PC-9 (cell line): Measurements from ENCODE around the gene DYRK2. TPM values are rescaled to one million over a fixed set of nuclear protein-coding genes. Genes with fewer than 3 reads are reported as not detected.

Source experiments
- BruUV-seq: library from RNA; stranded (reverse); fragments of 400-500 nt; replicated peaks from 2 replicates; lab custom pipeline; 2021; lab: Mats Ljungman, UMichigan
- CTCF ChIA-PET: fragments of 300-600 bp; sonication (Branson Sonifier 250); formaldehyde crosslinking; loops from one replicate; lab custom pipeline; 2022; ENCODE audit warnings: antibody characterized with exemption; lab: Charles Lee
- POLR2A ChIA-PET: fragments of 300-600 bp; sonication (Branson Sonifier 250); formaldehyde crosslinking; loops from one replicate; lab custom pipeline; 2022; ENCODE audit warnings: antibody characterized with exemption; ENCODE audit not compliant: unreplicated experiment; lab: Charles Lee
- DNase-seq, 2 experiments: peaks; one replicate each; pipeline versions ENCODE4 v3.0.0 to v3.0.0-alpha.2; 2015 to 2022; ENCODE audit warnings: mixed read lengths in 1 of 2
- H2AFZ ChIP-seq: fragments of 200-600 bp; sonication (generic); 2 replicates; pipeline ENCODE4 v1.8.1; 2017; ENCODE audit warnings: antibody characterized with exemption
- H3F3A ChIP-seq: fragments of 200-600 bp; sonication (generic); 2 replicates; pipeline ENCODE4 v1.8.1; 2017; ENCODE audit warnings: antibody characterized with exemption, mild to moderate bottlenecking, low read depth; ENCODE audit not compliant: insufficient read depth
- H3K27ac ChIP-seq: fragments of 200-600 bp; sonication (generic); 2 replicates; pipeline ENCODE4 v1.6.1; 2016; ENCODE audit warnings: mixed run types
- H3K27me3 ChIP-seq: fragments of 200-600 bp; sonication (generic); 2 replicates; pipeline ENCODE4 v1.6.1; 2016; ENCODE audit warnings: low read depth, mixed run types; ENCODE audit not compliant: insufficient read depth
- H3K36me3 ChIP-seq: fragments of 200-600 bp; sonication (generic); 2 replicates; pipeline ENCODE4 v1.6.1; 2016; ENCODE audit warnings: low read depth, mixed run types
- H3K4me1 ChIP-seq: fragments of 200-600 bp; sonication (generic); replicated peaks from 2 replicates; pipeline ENCODE4 v1.6.1; 2016; ENCODE audit warnings: mixed run types; ENCODE audit not compliant: insufficient read depth
- H3K4me2 ChIP-seq: fragments of 200-600 bp; sonication (generic); 2 replicates; pipeline ENCODE4 v1.6.1; 2017; ENCODE audit warnings: mixed run types
- H3K4me3 ChIP-seq: fragments of 200-600 bp; sonication (generic); 2 replicates; pipeline ENCODE4 v1.6.1; 2016; ENCODE audit warnings: mixed run types
- H3K79me2 ChIP-seq: fragments of 200-600 bp; sonication (generic); 2 replicates; pipeline ENCODE4 v1.6.1; 2017; ENCODE audit warnings: low read depth, mixed run types
- H3K9me2 ChIP-seq: fragments of 200-600 bp; sonication (generic); 2 replicates; pipeline ENCODE4 v1.8.1; 2017; ENCODE audit warnings: mild to moderate bottlenecking; ENCODE audit not compliant: insufficient read depth
- H3K9me3 ChIP-seq: fragments of 200-600 bp; sonication (generic); 2 replicates; pipeline ENCODE4 v1.8.1; 2016; ENCODE audit warnings: low read depth; ENCODE audit not compliant: insufficient read depth
- H4K20me1 ChIP-seq: fragments of 200-600 bp; sonication (generic); 2 replicates; pipeline ENCODE4 v1.8.1; 2017; ENCODE audit not compliant: insufficient read depth
- CTCF ChIP-seq: fragments of 200-600 bp; sonication (generic); conservative IDR thresholded peaks from 2 replicates; pipeline ENCODE4 v1.6.1; 2017; ENCODE audit warnings: mixed run types, antibody characterized with exemption, mild to moderate bottlenecking, moderate library complexity
- EZH2 ChIP-seq: fragments of 200-600 bp; sonication (generic); IDR thresholded peaks from 2 replicates; pipeline ENCODE4 v1.8.0; 2017; ENCODE audit warnings: antibody characterized with exemption, low read depth
- intact Hi-C: fragments of 100-400 bp; cut with micrococcal nuclease; formaldehyde crosslinking; loops from one replicate; pipeline ENCODE4 v1.10.0; 2022; ENCODE audit not compliant: unreplicated experiment
- total RNA-seq: library from RNA; stranded (reverse); gene quantifications from 2 replicates; pipeline ENCODE4 v1.2.3, GENCODE V29; 2021

The DYRK2 gene
- total RNA-seq, 1 experiment from 2014 or later: 42.9 TPM

- Histone ChIP-seq H3K36me3 (no peaks in the 10 kb centered on the region), H4K20me1 (no peaks in the 10 kb centered on the region), H3K79me2 (no peaks in the 10 kb centered on the region), H2AFZ (no peak overlapping the region), H3K4me1 (peaks cover 39% of the 10 kb centered on the region), H3K9me3 (no peaks in the 10 kb centered on the region), H3K4me3 (no peak overlapping the region), H3K9me2 (no peaks in the 10 kb centered on the region), H3K27me3 (no peaks in the 10 kb centered on the region), H3K4me2 (peak overlapping the region; percentile 50), H3K27ac (peak overlapping the region; percentile 21; the same call in 1 of the 2 replicates), H3F3A (peaks cover 19% of the 10 kb centered on the region)
- intact Hi-C loops: no loop called here
- ChIA-PET CTCF (no interaction called here), POLR2A (no interaction called here)
- BruUV-seq: no TSS peak
- peak in 1 of 2 experiments; percentile 73 for DNase-seq
- no peak for TF ChIP-seq EZH2
- TF ChIP-seq CTCF: no peak
Observed at GRCh38 chr12:67705394-67706370, 57.1 kb downstream of the DYRK2 start.

- no peaks in the 10 kb centered on the region for H3K9me3 ChIP-seq
- H3F3A ChIP-seq: peaks cover 19% of the 10 kb centered on the region
- H3K27ac ChIP-seq: no peak overlapping the region
- no peak for DNase-seq
- H3K79me2 ChIP-seq: no peaks in the 10 kb centered on the region
- TF ChIP-seq EZH2 (no peak), CTCF (no peak)
- no TSS peak for BruUV-seq
- ChIA-PET CTCF (no interaction called here), POLR2A (no interaction called here)
- no peak overlapping the region for H3K4me2 ChIP-seq
- no peaks in the 10 kb centered on the region for H3K9me2 ChIP-seq
- no peaks in the 10 kb centered on the region for H4K20me1 ChIP-seq
- peaks cover 51% of the 10 kb centered on the region for H3K4me1 ChIP-seq
- H3K36me3 ChIP-seq: no peaks in the 10 kb centered on the region
- H3K4me3 ChIP-seq: no peak overlapping the region
- intact Hi-C loops: no loop called here
- no peak overlapping the region for H2AFZ ChIP-seq
- no peaks in the 10 kb centered on the region for H3K27me3 ChIP-seq
Observed at GRCh38 chr12:67709367-67709954, 60.9 kb downstream of the DYRK2 start.

- no peak overlapping the region for H3K4me3 ChIP-seq
- DNase-seq: peak in 1 of 2 experiments; percentile 46
- no TSS peak for BruUV-seq
- TF ChIP-seq CTCF (no peak), EZH2 (no peak)
- H4K20me1 ChIP-seq: no peaks in the 10 kb centered on the region
- H3F3A ChIP-seq: peaks cover 14% of the 10 kb centered on the region
- H3K79me2 ChIP-seq: no peaks in the 10 kb centered on the region
- H3K27ac ChIP-seq: no peak overlapping the region
- ChIA-PET CTCF (no interaction called here), POLR2A (no interaction called here)
- H2AFZ ChIP-seq: no peak overlapping the region
- H3K27me3 ChIP-seq: no peaks in the 10 kb centered on the region
- H3K36me3 ChIP-seq: no peaks in the 10 kb centered on the region
- H3K9me2 ChIP-seq: no peaks in the 10 kb centered on the region
- H3K4me1 ChIP-seq: peaks cover 55% of the 10 kb centered on the region
- H3K9me3 ChIP-seq: no peaks in the 10 kb centered on the region
- H3K4me2 ChIP-seq: no peak overlapping the region
- intact Hi-C loops: loop anchor here (10.0 kb wide), 1 partner anchor 226 kb away; no protein-coding TSS in a partner anchor
Observed at GRCh38 chr12:67710582-67710981, 62.0 kb downstream of the DYRK2 start.
